ENCODE measurements around the gene LGALS3BP.

The LGALS3BP gene, protein sequence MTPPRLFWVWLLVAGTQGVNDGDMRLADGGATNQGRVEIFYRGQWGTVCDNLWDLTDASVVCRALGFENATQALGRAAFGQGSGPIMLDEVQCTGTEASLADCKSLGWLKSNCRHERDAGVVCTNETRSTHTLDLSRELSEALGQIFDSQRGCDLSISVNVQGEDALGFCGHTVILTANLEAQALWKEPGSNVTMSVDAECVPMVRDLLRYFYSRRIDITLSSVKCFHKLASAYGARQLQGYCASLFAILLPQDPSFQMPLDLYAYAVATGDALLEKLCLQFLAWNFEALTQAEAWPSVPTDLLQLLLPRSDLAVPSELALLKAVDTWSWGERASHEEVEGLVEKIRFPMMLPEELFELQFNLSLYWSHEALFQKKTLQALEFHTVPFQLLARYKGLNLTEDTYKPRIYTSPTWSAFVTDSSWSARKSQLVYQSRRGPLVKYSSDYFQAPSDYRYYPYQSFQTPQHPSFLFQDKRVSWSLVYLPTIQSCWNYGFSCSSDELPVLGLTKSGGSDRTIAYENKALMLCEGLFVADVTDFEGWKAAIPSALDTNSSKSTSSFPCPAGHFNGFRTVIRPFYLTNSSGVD

DNA sequence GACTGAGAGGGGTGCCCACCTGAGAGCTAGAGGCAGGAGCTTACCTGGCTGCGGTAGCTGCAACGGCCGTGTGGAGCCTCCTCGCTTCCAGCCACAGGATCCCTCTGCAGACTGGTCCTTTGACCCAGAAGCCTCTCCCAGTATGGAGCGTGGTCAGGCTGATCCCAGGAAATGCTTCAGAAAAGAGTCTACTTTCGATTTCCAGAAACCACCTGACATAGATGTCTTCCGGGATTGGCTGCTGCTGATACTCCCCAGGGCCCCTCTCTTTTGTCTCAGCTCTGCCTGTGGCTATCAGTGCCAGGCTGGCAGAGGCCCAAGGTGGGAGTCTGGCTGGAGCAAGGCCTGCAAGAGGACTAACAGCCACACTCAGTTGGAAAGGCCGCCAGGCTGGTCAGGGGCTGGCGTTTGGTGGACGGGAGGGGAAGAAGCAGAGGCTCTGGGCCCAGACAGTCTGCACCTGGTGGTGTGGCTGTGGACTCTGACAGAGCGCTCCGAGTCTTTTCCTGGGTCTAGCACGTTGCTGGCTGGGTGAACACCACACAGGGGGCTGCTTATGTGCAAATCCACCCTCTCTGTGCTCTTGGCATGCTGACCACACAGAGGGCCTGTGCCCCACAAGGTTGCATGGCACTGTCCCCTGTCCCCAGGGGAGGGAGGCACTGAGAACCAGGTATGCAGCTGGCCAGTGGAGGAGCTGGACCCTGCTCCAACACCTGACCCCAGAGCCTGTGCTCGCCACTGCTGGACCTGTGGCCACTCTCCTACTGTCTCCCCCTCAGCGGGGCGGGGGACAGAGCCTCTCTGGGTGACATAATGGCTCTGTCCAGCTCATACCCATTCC, at the start of gene LGALS3BP:
Gene LGALS3BP (minus strand): TSS at position 144 of the 844 bp plus-strand sequence. CDS start 2,732 bp downstream, outside the sequence.
- Histone ChIP-seq H3K4me3 (ENCODE audit: low read depth, low read length) (no peak within 1 kb of the TSS), H3K27me3 (ENCODE audit: insufficient read depth, low read depth, severe bottlenecking) (no peaks in the 10 kb centered on the region), H3K9me3 (ENCODE audit: severe bottlenecking) (no peaks in the 10 kb centered on the region), H3K27ac (peak within 1 kb of the TSS; percentile 51), H3K36me3 (no peaks in the 10 kb centered on the region)
- TF ChIP-seq, protein P1, sequence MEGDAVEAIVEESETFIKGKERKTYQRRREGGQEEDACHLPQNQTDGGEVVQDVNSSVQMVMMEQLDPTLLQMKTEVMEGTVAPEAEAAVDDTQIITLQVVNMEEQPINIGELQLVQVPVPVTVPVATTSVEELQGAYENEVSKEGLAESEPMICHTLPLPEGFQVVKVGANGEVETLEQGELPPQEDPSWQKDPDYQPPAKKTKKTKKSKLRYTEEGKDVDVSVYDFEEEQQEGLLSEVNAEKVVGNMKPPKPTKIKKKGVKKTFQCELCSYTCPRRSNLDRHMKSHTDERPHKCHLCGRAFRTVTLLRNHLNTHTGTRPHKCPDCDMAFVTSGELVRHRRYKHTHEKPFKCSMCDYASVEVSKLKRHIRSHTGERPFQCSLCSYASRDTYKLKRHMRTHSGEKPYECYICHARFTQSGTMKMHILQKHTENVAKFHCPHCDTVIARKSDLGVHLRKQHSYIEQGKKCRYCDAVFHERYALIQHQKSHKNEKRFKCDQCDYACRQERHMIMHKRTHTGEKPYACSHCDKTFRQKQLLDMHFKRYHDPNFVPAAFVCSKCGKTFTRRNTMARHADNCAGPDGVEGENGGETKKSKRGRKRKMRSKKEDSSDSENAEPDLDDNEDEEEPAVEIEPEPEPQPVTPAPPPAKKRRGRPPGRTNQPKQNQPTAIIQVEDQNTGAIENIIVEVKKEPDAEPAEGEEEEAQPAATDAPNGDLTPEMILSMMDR (IDR thresholded peaks at IDR 0.05; ENCODE audit: low read depth, low read length) = no peak
- no peak for DNase-seq

DNA sequence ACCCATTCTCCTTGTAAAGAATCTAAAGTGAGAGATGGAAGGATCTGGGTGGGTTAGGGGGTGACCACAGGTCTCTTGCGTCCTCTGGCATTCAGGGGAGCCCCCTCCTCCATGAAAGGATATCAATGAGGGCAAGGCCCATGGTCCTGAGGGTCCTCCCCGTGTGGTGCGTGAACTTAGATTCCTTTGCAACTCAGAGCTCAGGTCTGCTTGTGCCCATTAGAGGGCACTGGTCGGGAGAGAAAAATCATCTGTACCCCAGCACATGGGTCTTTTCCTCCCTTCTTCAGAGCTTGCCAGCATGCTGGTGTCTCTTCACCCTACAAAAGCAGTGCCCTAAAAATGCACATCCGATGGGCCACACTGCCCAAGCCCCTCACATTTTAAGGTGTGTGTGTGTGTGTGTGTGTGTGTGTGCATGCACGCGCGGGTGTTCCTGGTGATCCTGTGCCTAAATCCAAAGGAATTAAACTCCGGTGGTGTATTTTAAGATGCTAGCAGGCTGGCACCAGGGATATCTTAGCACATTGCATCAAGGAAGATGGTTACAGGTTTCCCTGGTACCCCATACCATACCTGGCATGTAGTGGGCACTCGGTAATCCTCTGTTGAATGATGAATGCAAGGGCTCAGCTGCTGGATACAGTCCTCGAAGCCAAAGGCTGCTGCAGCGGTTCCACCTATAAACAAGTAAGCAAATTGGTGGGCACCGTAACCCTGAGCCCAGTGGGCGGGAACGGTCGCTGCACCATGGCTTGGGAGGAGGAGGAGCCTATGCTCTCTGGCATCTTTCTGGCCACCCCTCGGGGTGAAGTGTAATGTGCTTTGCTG, 49.0 kb upstream of the LGALS3BP start:
- H3K9me3 ChIP-seq (ENCODE audit: severe bottlenecking) = no peaks in the 10 kb centered on the region
- peaks cover 3% of the 10 kb centered on the region for H3K27me3 ChIP-seq (ENCODE audit: insufficient read depth, low read depth, severe bottlenecking)
- no peak overlapping the region for H3K27ac ChIP-seq
- no peak overlapping the region for H3K4me3 ChIP-seq (ENCODE audit: low read depth, low read length)
- H3K36me3 ChIP-seq = no peaks in the 10 kb centered on the region
- TF ChIP-seq, protein P1 (IDR thresholded peaks at IDR 0.05; ENCODE audit: low read depth, low read length) = peak; percentile 49
- no peak for DNase-seq

DNA sequence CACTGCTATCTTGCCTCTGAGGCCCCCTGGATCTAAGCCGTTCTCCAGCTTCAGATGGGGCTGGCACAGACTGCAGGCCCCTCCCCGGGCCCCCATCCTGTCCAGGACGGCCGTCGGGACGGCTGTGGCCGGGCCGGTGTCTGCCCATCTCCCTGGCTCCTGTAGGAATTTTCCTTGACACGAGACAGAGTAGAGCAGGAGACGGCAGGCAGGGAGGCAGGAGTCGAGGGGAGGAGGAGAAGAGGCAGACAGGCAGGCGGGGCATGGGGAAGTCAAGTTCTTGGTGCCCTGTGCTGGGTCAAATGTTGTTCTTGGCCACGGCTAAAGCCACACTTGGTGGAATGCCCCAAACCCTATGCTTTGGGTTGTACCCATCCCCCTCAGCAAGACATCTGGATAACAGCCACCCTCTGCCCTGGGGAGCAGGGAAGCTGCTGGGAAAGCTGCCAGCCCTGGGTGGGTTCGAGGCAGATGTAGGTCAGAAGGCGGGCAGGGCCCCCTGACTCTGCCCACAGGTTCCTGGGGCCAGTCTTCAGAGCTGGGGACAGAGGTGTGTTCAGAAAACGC, 48.3 kb upstream of the LGALS3BP start:
- Histone ChIP-seq H3K27me3 (ENCODE audit: insufficient read depth, low read depth, severe bottlenecking) (peaks cover 3% of the 10 kb centered on the region), H3K4me3 (ENCODE audit: low read depth, low read length) (no peak overlapping the region), H3K36me3 (no peaks in the 10 kb centered on the region), H3K27ac (no peak overlapping the region), H3K9me3 (ENCODE audit: severe bottlenecking) (no peaks in the 10 kb centered on the region)
- DNase-seq = no peak
- TF ChIP-seq, protein P1 (IDR thresholded peaks at IDR 0.05; ENCODE audit: low read depth, low read length) = no peak

DNA sequence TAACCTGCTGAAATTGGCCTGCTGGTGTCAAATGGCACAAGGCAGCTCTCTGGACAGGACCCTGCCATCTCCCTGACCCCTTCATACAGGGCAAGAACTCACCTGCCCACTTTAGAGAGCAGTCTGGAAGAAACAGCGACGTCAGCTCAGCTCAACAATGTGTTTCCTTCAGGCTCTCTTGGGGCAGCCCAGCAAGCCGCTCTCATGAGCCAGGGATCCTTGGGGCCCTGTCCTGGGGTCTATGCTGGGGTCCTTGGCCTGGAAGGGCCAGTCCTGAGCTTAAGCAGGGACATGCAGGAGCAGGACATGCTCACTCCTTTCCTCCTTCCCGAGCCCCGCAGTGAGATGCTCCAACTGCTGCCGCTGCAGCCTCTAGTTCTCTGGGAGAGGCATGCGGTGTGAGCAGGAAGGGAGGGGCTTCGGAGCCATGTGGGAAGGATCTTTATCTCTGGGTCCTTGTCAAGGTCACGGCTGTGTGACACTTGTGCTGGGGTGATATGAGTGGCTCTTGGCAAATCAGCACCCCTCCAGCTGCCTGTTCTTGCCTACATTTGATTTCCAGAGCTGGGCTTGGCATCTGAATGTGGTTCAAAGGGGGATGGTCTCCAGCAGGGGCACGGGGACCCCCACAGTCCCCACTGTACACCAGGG, 47.7 kb upstream of the LGALS3BP start:
- peaks cover 3% of the 10 kb centered on the region for H3K27me3 ChIP-seq (ENCODE audit: insufficient read depth, low read depth, severe bottlenecking)
- no peaks in the 10 kb centered on the region for H3K9me3 ChIP-seq (ENCODE audit: severe bottlenecking)
- TF ChIP-seq, protein P1 (IDR thresholded peaks at IDR 0.05; ENCODE audit: low read depth, low read length) = no peak
- no peak overlapping the region for H3K4me3 ChIP-seq (ENCODE audit: low read depth, low read length)
- no peak for DNase-seq
- no peak overlapping the region for H3K27ac ChIP-seq
- H3K36me3 ChIP-seq = no peaks in the 10 kb centered on the region
